ENCODE measurements around the gene PGAP1. TPM values are rescaled to one million over a fixed set of nuclear protein-coding genes. Genes with fewer than 3 reads are reported as not detected.

PGAP1 gene
- total and polyA plus RNA-seq, 7 donors = 0.57 to 5.2 (median 2.2) TPM

GRCh38 chr2:196968516-196968915 is 42.0 kb upstream of the PGAP1 start:
- ATAC-seq (no peak), DNase-seq (no peak)
- 88 to 100% (median 92%) methylated on average over 1 of the region's 1 CpG for WGBS, 3 donors
- intact Hi-C loops (cut with DNase I) = no loop called here
- no peak overlapping the region for H3K27ac ChIP-seq
- TF ChIP-seq CTCF (IDR thresholded peaks at IDR 0.05) = no peak
- H3K36me3 ChIP-seq (ENCODE audit: insufficient read depth in 1 of 2, low read depth in 1 of 2) = no peaks in the 10 kb centered on the region
- no peaks in the 10 kb centered on the region for H3K4me1 ChIP-seq
- no peaks in the 10 kb centered on the region for H3K27me3 ChIP-seq (ENCODE audit: insufficient read depth in 3 of 3, low read length in 2 of 3)
- H3K4me3 ChIP-seq = no peak overlapping the region
- H3K9me3 ChIP-seq = no peaks in the 10 kb centered on the region

GRCh38 chr2:196967775-196968174 is 41.3 kb upstream of the PGAP1 start:
- WGBS, 3 donors = 75 to 81% (median 79%) methylated on average over 3 of the region's 3 CpGs
- DNase-seq (no peak), ATAC-seq (no peak)
- Histone ChIP-seq H3K36me3 (ENCODE audit: insufficient read depth in 1 of 2, low read depth in 1 of 2) (no peaks in the 10 kb centered on the region), H3K9me3 (no peaks in the 10 kb centered on the region), H3K27me3 (ENCODE audit: insufficient read depth in 3 of 3, low read length in 2 of 3) (no peaks in the 10 kb centered on the region), H3K27ac (no peak overlapping the region), H3K4me1 (no peaks in the 10 kb centered on the region), H3K4me3 (no peak overlapping the region)
- TF ChIP-seq CTCF (IDR thresholded peaks at IDR 0.05) = no peak
- intact Hi-C loops (cut with DNase I) = no loop called here

GRCh38 chr2:196967116-196967515 is 40.6 kb upstream of the PGAP1 start:
- ATAC-seq (peak in 2 of 4 donors; percentile 36 to 42), DNase-seq (no peak)
- intact Hi-C loops (cut with DNase I) = no loop called here
- WGBS, 3 donors = 11 to 17% (median 13%) methylated on average over 7 of the region's 7 CpGs
- Histone ChIP-seq H3K27me3 (ENCODE audit: insufficient read depth in 3 of 3, low read length in 2 of 3) (no peaks in the 10 kb centered on the region), H3K27ac (no peak overlapping the region), H3K36me3 (ENCODE audit: insufficient read depth in 1 of 2, low read depth in 1 of 2) (no peaks in the 10 kb centered on the region), H3K4me3 (peak overlapping the region; percentile 37), H3K4me1 (no peaks in the 10 kb centered on the region), H3K9me3 (no peaks in the 10 kb centered on the region)
- no peak for TF ChIP-seq CTCF (IDR thresholded peaks at IDR 0.05)

- Histone ChIP-seq H3K4me1 (no peaks in the 10 kb centered on the region), H3K27ac (no peak overlapping the region), H3K36me3 (ENCODE audit: insufficient read depth in 1 of 2, low read depth in 1 of 2) (no peaks in the 10 kb centered on the region), H3K4me3 (no peak overlapping the region), H3K27me3 (ENCODE audit: insufficient read depth in 3 of 3, low read length in 2 of 3) (no peaks in the 10 kb centered on the region), H3K9me3 (no peaks in the 10 kb centered on the region)
- TF ChIP-seq CTCF (IDR thresholded peaks at IDR 0.05) = no peak
- 67 to 71% (median 70%) methylated on average over 3 of the region's 3 CpGs for WGBS, 3 donors
- DNase-seq = no peak
- ATAC-seq = no peak
- intact Hi-C loops (cut with DNase I) = no loop called here
Observed at GRCh38 chr2:196966061-196966460, 39.6 kb upstream of the PGAP1 start.

DNA sequence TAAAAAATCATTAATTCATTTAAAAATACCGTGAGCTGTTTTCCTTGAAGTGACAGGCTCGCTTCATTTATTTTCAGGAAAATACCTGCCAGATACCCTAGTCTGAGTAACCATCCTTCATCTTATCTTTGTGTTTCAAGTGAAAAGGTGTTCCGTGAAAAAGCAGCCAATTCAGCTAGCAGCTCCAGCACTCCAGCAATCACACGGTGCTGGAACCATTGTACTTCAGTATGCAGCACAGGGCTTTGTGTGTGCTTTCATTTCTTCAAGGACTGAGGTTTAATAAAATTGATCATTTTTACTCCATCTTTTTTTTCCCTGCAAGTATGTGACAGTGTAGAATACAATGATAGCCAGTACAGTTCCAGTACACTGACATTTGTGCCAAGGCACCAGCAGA is 39.1 kb upstream of the PGAP1 start:
- H3K27ac ChIP-seq = no peak overlapping the region
- no peak overlapping the region for H3K4me3 ChIP-seq
- intact Hi-C loops (cut with DNase I) = no loop called here
- DNase-seq (no peak), ATAC-seq (no peak)
- WGBS, 3 donors = 76 to 85% (median 79%) methylated on average over 4 of the region's 4 CpGs
- H3K36me3 ChIP-seq (ENCODE audit: insufficient read depth in 1 of 2, low read depth in 1 of 2) = no peaks in the 10 kb centered on the region
- H3K9me3 ChIP-seq = no peaks in the 10 kb centered on the region
- no peaks in the 10 kb centered on the region for H3K27me3 ChIP-seq (ENCODE audit: insufficient read depth in 3 of 3, low read length in 2 of 3)
- H3K4me1 ChIP-seq = no peaks in the 10 kb centered on the region
- no peak for TF ChIP-seq CTCF (IDR thresholded peaks at IDR 0.05)

All from psoas muscle (tissue), 8 donors.